Kidney tubule cell (primary cell): Measurements from ENCODE around the gene PRKRA.
A peak's percentile ranks its signal among the peaks of the same experiment; 100 is the strongest.
"Not testable (repeated sequence)": the region's sequence is repeated elsewhere in the genome, so short reads cannot be mapped to it uniquely, and the experiment has no call there.

Source experiments
- DNase-seq: peaks from one replicate; pipeline ENCODE4 v3.0.0-alpha.2; 2018; ENCODE audit warnings: low spot score

Gene PRKRA

GRCh38 chr2:178457390-178457886 lies 6.5 kb upstream of the PRKRA start:
- no peak for DNase-seq

GRCh38 chr2:178455947-178456346 lies 5.0 kb upstream of the PRKRA start:
- DNase-seq = no peak

GRCh38 chr2:178452870-178453269 lies 1.9 kb upstream of the PRKRA start:
- DNase-seq = no peak

- DNase-seq = no peak
These were observed 1.4 kb upstream of the PRKRA start for GRCh38 chr2:178452334-178452733.

GRCh38 chr2:178450524-178450773 lies 526 bp downstream of the PRKRA start:
- DNase-seq = peak; percentile 82

GRCh38 chr2:178449700-178450523 lies 1.1 kb downstream of the PRKRA start:
- no peak for DNase-seq

GRCh38 chr2:178448968-178449661 lies 1.9 kb downstream of the PRKRA start:
- DNase-seq = no peak

- DNase-seq = no peak
These were observed 9.5 kb downstream of the PRKRA start for GRCh38 chr2:178441426-178441825.

GRCh38 chr2:178436662-178437061 lies 14.3 kb downstream of the PRKRA start:
- no peak for DNase-seq

- no peak for DNase-seq
These were observed 21.6 kb downstream of the PRKRA start for GRCh38 chr2:178429336-178429735.

GRCh38 chr2:178428396-178428806 lies 22.6 kb downstream of the PRKRA start:
- no peak for DNase-seq

- no peak for DNase-seq
These were observed 23.5 kb downstream of the PRKRA start for GRCh38 chr2:178427458-178427857.

GRCh38 chr2:178426388-178426787 lies 24.6 kb downstream of the PRKRA start:
- peak; percentile 27 for DNase-seq

- DNase-seq = no peak
These were observed 25.6 kb downstream of the PRKRA start for GRCh38 chr2:178425255-178425827.

GRCh38 chr2:178423746-178424145 lies 27.2 kb downstream of the PRKRA start:
- DNase-seq = not testable (repeated sequence)

- no peak for DNase-seq
These were observed 28.9 kb downstream of the PRKRA start for GRCh38 chr2:178422097-178422496.

GRCh38 chr2:178420463-178420999 lies 30.4 kb downstream of the PRKRA start:
- DNase-seq = no peak

- DNase-seq = no peak
These were observed 31.9 kb downstream of the PRKRA start for GRCh38 chr2:178419123-178419522.

- no peak for DNase-seq
These were observed 32.5 kb downstream of the PRKRA start for GRCh38 chr2:178418426-178418825.

GRCh38 chr2:178417916-178418315 lies 33.1 kb downstream of the PRKRA start:
- DNase-seq = no peak

- no peak for DNase-seq
These were observed 35.0 kb downstream of the PRKRA start for GRCh38 chr2:178415979-178416378.

GRCh38 chr2:178414266-178415247 lies 36.4 kb downstream of the PRKRA start:
- peak; percentile 94 for DNase-seq
